Uterus (tissue), 4 donors: ENCODE measurements around the gene F3. TPM values are rescaled to one million over a fixed set of nuclear protein-coding genes. Genes with fewer than 3 reads are reported as not detected.

Experiments used
- DNase-seq, 2 donors: peaks; one replicate each; pipeline ENCODE4 v3.0.0-alpha.2; 2019 to 2020
- H3K27ac ChIP-seq, 2 donors: fragments of 200-600 bp; sonication (generic); 1 replicate in 1 of 2; 2 replicates in 1 of 2; pipeline ENCODE4 v1.5.1; 2016 to 2018
- H3K27me3 ChIP-seq, 2 donors: fragments of 200-600 bp; sonication (generic); one replicate each; pipeline ENCODE4 v1.5.1; 2018 to 2019; ENCODE audit warnings: control low read depth in 1 of 2
- H3K36me3 ChIP-seq, 2 donors: fragments of 200-600 bp; sonication (generic); one replicate each; pipeline ENCODE4 v1.5.1; 2019; ENCODE audit warnings: control low read depth in 1 of 2
- H3K4me1 ChIP-seq, 2 donors: fragments of 200-600 bp; sonication (generic); one replicate each; pipeline ENCODE4 v1.5.1; 2018 to 2019; ENCODE audit warnings: control low read depth in 1 of 2
- H3K4me3 ChIP-seq, 2 donors: fragments of 200-600 bp; sonication (generic); 1 replicate in 1 of 2; 2 replicates in 1 of 2; pipeline ENCODE4 v1.5.1; 2018 to 2019; ENCODE audit warnings: mild to moderate bottlenecking in 1 of 2
- H3K9me3 ChIP-seq, 2 donors: fragments of 200-600 bp; sonication (generic); one replicate each; pipeline ENCODE4 v1.5.1; 2019; ENCODE audit warnings: control low read depth in 1 of 2
- POLR2A ChIP-seq, 2 donors: fragments of 450-650 bp; IDR thresholded peaks; one replicate each; pipeline ENCODE4 v1.6.1; 2016; ENCODE audit warnings: antibody characterized with exemption in 2 of 2, mild to moderate bottlenecking in 1 of 2, moderate library complexity in 1 of 2
- intact Hi-C: fragments of 100-400 bp; cut with DNase I; formaldehyde crosslinking; loops from one replicate; pipeline ENCODE4 v1.15.1; 2023; ENCODE audit warnings: low total_unique reads
- total RNA-seq, 4 donors: library from RNA; depleted of rRNA in 3 of 4; stranded (reverse); fragments of >200 nt in 3 of 4; gene quantifications; one replicate each; pipeline versions ENCODE4 v1.1.0 to v1.2.4, GENCODE V29; 2014 to 2023
- TF ChIP-seq, protein P1 (sequence below), 4 experiments: fragments of 200-600 bp in 2 of 4; fragments of 450-650 bp in 2 of 4; sonication (generic) in 2 of 4; IDR thresholded peaks; one replicate each; pipeline ENCODE4 v1.5.1; 2016 to 2019; ENCODE audit warnings: antibody characterized with exemption in 4 of 4, mild to moderate bottlenecking in 2 of 4, moderate library complexity in 1 of 4
- donor health status: DM: yes; HTN: yes; CAD: no.

Gene F3
- total RNA-seq, 4 donors from 2014 or later: 5.9 to 85.6 (median 40.9) TPM

DNA sequence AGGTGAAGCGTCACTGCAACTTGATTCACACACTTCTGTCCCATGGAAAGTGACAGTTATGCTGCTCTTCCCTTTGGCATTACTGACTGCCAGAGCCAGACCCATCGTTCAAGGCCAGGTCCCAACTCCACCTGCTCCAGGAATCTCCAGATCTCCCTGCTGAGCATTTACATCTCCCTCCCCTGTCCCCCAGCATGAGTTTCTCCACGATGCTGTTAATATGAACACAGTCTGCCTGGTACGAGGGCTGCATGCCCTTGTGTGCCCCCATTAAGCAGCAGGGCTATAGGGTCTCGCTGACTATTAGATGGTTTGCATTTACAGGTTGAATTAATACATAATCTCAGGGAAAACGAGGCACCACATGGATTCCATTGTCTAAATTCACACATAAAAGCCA, 4.3 kb downstream of the F3 start:
- no peaks in the 10 kb centered on the region for H3K9me3 ChIP-seq
- DNase-seq: no peak
- TF ChIP-seq, protein P1, sequence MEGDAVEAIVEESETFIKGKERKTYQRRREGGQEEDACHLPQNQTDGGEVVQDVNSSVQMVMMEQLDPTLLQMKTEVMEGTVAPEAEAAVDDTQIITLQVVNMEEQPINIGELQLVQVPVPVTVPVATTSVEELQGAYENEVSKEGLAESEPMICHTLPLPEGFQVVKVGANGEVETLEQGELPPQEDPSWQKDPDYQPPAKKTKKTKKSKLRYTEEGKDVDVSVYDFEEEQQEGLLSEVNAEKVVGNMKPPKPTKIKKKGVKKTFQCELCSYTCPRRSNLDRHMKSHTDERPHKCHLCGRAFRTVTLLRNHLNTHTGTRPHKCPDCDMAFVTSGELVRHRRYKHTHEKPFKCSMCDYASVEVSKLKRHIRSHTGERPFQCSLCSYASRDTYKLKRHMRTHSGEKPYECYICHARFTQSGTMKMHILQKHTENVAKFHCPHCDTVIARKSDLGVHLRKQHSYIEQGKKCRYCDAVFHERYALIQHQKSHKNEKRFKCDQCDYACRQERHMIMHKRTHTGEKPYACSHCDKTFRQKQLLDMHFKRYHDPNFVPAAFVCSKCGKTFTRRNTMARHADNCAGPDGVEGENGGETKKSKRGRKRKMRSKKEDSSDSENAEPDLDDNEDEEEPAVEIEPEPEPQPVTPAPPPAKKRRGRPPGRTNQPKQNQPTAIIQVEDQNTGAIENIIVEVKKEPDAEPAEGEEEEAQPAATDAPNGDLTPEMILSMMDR (IDR thresholded peaks at IDR 0.05): no peak
- no peak for TF ChIP-seq POLR2A (IDR thresholded peaks at IDR 0.05)
- no peaks in the 10 kb centered on the region for H3K27me3 ChIP-seq
- no peak overlapping the region for H3K4me3 ChIP-seq
- H3K4me1 ChIP-seq: no peaks in the 10 kb centered on the region
- H3K36me3 ChIP-seq: no peaks in the 10 kb centered on the region
- H3K27ac ChIP-seq: no peak overlapping the region
- intact Hi-C loops: no loop called here

DNA sequence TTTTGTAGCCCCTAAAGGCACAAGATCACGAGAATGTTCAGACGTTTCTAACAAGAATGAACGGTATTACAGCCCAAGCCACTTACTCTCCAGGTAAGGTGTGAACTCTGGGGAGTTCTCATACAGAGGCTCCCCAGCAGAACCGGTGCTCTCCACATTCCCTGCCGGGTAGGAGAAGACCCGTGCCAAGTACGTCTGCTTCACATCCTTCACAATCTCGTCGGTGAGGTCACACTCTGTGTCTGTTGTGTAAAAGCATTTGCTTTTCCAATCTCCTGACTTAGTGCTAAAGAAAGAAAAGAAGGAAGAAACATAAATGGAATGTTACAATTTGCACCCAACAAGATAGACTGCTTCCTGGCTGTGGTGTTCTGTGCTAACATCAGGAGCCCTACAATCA, 5.7 kb downstream of the F3 start:
- no peak for TF ChIP-seq POLR2A (IDR thresholded peaks at IDR 0.05)
- TF ChIP-seq, protein P1 (IDR thresholded peaks at IDR 0.05): no peak
- Histone ChIP-seq H3K27me3 (no peaks in the 10 kb centered on the region), H3K36me3 (no peaks in the 10 kb centered on the region), H3K4me1 (no peaks in the 10 kb centered on the region), H3K9me3 (no peaks in the 10 kb centered on the region), H3K27ac (no peak overlapping the region), H3K4me3 (no peak overlapping the region)
- DNase-seq: no peak
- intact Hi-C loops: no loop called here

DNA sequence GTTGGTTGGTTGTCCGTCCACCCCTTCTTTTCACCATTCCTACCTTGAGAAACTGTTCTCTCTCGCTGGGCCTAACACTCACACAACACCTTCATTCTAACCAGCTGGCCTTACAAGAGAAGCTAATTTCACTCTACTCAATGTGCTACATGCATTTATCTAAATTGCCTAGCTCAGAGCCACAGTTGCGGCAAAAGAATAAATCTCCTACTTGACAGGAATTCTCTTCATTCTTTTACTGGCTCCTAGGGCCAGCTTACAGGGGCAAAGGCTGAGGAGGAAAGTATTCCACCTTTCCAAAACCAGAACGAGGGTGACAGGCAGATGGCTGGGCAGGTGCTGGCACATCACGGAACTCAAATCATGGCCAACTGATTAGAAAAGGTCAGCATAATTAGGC, 6.5 kb downstream of the F3 start:
- Histone ChIP-seq H3K4me3 (no peak overlapping the region), H3K9me3 (no peaks in the 10 kb centered on the region), H3K36me3 (no peaks in the 10 kb centered on the region), H3K4me1 (no peaks in the 10 kb centered on the region), H3K27ac (no peak overlapping the region), H3K27me3 (no peaks in the 10 kb centered on the region)
- TF ChIP-seq, protein P1 (IDR thresholded peaks at IDR 0.05): no peak
- no peak for DNase-seq
- intact Hi-C loops: no loop called here

DNA sequence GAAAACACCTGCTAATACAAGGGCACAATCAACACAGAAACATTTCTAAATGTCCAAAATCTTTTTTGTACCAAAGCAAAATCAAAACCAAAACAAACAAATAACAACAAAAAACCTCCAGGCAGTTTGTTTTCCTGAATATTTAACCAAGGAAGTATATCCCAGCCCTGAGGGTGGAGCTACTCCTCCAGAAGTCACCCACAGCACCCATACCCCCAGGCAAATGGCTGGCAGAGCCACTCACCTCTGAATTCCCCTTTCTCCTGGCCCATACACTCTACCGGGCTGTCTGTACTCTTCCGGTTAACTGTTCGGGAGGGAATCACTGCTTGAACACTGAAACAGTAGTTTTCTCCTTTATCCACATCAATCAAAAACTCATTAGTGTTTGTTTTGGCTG, 9.5 kb downstream of the F3 start:
- Histone ChIP-seq H3K9me3 (no peaks in the 10 kb centered on the region), H3K36me3 (no peaks in the 10 kb centered on the region), H3K4me1 (no peaks in the 10 kb centered on the region), H3K4me3 (no peak overlapping the region), H3K27ac (no peak overlapping the region), H3K27me3 (no peaks in the 10 kb centered on the region)
- TF ChIP-seq, protein P1 (IDR thresholded peaks at IDR 0.05): no peak
- no peak for TF ChIP-seq POLR2A (IDR thresholded peaks at IDR 0.05)
- intact Hi-C loops: no loop called here
- no peak for DNase-seq

DNA sequence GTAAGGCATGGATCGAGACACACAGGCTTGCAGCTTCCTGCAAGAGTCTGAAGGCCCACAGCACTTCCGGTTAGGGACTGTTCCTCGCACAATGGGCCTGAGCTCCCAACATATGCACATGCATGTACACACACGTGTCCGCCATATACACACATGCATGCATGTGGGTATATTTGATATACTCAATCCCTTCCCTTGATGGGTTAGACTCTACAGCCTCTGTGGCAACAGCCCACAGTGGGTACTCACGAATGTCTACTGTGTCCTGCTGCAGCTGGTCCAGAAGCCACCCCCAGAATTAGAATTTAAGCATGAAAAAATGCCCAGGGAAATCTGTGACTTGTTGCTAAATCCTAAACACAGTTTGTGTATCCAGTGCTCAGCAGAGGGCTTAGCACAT, 9.9 kb downstream of the F3 start:
- TF ChIP-seq POLR2A (IDR thresholded peaks at IDR 0.05): no peak
- TF ChIP-seq, protein P1 (IDR thresholded peaks at IDR 0.05): no peak
- Histone ChIP-seq H3K4me3 (no peak overlapping the region), H3K27me3 (no peaks in the 10 kb centered on the region), H3K4me1 (no peaks in the 10 kb centered on the region), H3K9me3 (no peaks in the 10 kb centered on the region), H3K27ac (no peak overlapping the region), H3K36me3 (no peaks in the 10 kb centered on the region)
- intact Hi-C loops: no loop called here
- DNase-seq: no peak
